Measurements from ENCODE around the gene KRT77. TPM values are rescaled to one million over a fixed set of nuclear protein-coding genes. Genes with fewer than 3 reads are reported as not detected.
"Not testable (repeated sequence)": the region's sequence is repeated elsewhere in the genome, so short reads cannot be mapped to it uniquely, and the experiment has no call there.

The KRT77 gene
- polyA plus RNA-seq, 2 donors = 0.06 TPM; not detected in 1

- WGBS, 2 donors = 94% methylated on average over 26 to 28 of the region's 28 CpGs
- Histone ChIP-seq H3K4me1 (ENCODE audit: control insufficient read depth in 2 of 2, insufficient read depth in 2 of 2, low read length in 1 of 2) (no peaks in the 10 kb centered on the region), H3K36me3 (ENCODE audit: control insufficient read depth in 2 of 2, insufficient read depth in 2 of 2, low read length in 1 of 2) (no peaks in the 10 kb centered on the region), H3K27me3 (ENCODE audit: control insufficient read depth in 1 of 2, insufficient read depth in 2 of 2, low read length in 2 of 2) (no peaks in the 10 kb centered on the region), H3K27ac (ENCODE audit: low read depth in 2 of 2, low read length in 1 of 2) (no peak overlapping the region), H3K4me3 (ENCODE audit: low read depth in 1 of 2, low read length in 2 of 2) (no peak overlapping the region), H3K9me3 (ENCODE audit: control insufficient read depth in 2 of 2, insufficient read depth in 1 of 2, low read depth in 1 of 2, low read length in 1 of 2) (no peaks in the 10 kb centered on the region)
These were observed 28.0 kb downstream of the KRT77 start for GRCh38 chr12:52675301-52675701.

- Histone ChIP-seq H3K4me1 (ENCODE audit: control insufficient read depth in 2 of 2, insufficient read depth in 2 of 2, low read length in 1 of 2) (no peaks in the 10 kb centered on the region), H3K36me3 (ENCODE audit: control insufficient read depth in 2 of 2, insufficient read depth in 2 of 2, low read length in 1 of 2) (no peaks in the 10 kb centered on the region), H3K27ac (ENCODE audit: low read depth in 2 of 2, low read length in 1 of 2) (no peak overlapping the region), H3K27me3 (ENCODE audit: control insufficient read depth in 1 of 2, insufficient read depth in 2 of 2, low read length in 2 of 2) (no peaks in the 10 kb centered on the region), H3K4me3 (ENCODE audit: low read depth in 1 of 2, low read length in 2 of 2) (no peak overlapping the region), H3K9me3 (ENCODE audit: control insufficient read depth in 2 of 2, insufficient read depth in 1 of 2, low read depth in 1 of 2, low read length in 1 of 2) (no peaks in the 10 kb centered on the region)
- 90 to 95% methylated on average over 4 of the region's 4 CpGs for WGBS, 2 donors
These were observed 28.9 kb downstream of the KRT77 start for GRCh38 chr12:52674433-52674775.

DNA sequence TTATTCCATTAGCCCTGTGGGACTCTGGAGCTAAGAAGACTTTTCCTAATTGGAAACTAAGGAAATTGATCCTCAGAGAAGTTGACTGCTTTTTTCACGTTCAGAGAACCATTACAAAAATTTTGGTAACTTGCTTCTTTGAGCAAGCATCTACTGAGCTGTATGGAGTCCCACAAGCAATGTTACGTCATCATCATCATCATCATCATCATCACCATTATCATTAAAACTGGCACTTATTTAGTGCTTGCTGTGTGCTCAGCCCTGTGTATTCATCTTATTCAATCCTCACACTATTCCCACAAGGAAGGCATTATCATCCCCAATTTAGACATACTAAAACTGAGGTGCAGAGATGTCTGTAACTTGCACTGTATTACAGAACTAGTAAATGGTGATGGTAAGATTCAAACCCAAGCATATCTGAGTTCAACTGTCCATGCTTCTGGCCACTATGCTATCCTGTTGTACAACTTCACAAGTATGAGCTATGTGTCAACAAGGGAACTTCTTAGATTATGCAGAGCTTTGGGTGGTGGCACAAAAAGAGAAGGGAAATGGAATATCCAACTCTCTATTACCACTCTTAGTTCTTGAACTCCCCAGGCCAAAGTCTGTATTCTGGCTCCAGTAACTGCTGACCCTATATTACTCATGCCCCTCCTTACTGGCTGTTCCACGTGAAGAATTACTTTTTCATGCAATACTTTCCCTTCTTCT lies 29.5 kb downstream of the KRT77 start:
- H3K9me3 ChIP-seq (ENCODE audit: control insufficient read depth in 2 of 2, insufficient read depth in 1 of 2, low read depth in 1 of 2, low read length in 1 of 2) = no peaks in the 10 kb centered on the region
- H3K4me3 ChIP-seq (ENCODE audit: low read depth in 1 of 2, low read length in 2 of 2) = no peak overlapping the region
- H3K27me3 ChIP-seq (ENCODE audit: control insufficient read depth in 1 of 2, insufficient read depth in 2 of 2, low read length in 2 of 2) = no peaks in the 10 kb centered on the region
- H3K36me3 ChIP-seq (ENCODE audit: control insufficient read depth in 2 of 2, insufficient read depth in 2 of 2, low read length in 1 of 2) = no peaks in the 10 kb centered on the region
- no peak overlapping the region for H3K27ac ChIP-seq (ENCODE audit: low read depth in 2 of 2, low read length in 1 of 2)
- no peaks in the 10 kb centered on the region for H3K4me1 ChIP-seq (ENCODE audit: control insufficient read depth in 2 of 2, insufficient read depth in 2 of 2, low read length in 1 of 2)
- WGBS, 2 donors = 69 to 72% methylated on average over 3 of the region's 3 CpGs

- WGBS, 2 donors = 65 to 69% methylated on average over 5 of the region's 5 CpGs
- no peak overlapping the region for H3K4me3 ChIP-seq (ENCODE audit: low read depth in 1 of 2, low read length in 2 of 2)
- no peak overlapping the region for H3K27ac ChIP-seq (ENCODE audit: low read depth in 2 of 2, low read length in 1 of 2)
- no peaks in the 10 kb centered on the region for H3K9me3 ChIP-seq (ENCODE audit: control insufficient read depth in 2 of 2, insufficient read depth in 1 of 2, low read depth in 1 of 2, low read length in 1 of 2)
- H3K4me1 ChIP-seq (ENCODE audit: control insufficient read depth in 2 of 2, insufficient read depth in 2 of 2, low read length in 1 of 2) = no peaks in the 10 kb centered on the region
- no peaks in the 10 kb centered on the region for H3K27me3 ChIP-seq (ENCODE audit: control insufficient read depth in 1 of 2, insufficient read depth in 2 of 2, low read length in 2 of 2)
- no peaks in the 10 kb centered on the region for H3K36me3 ChIP-seq (ENCODE audit: control insufficient read depth in 2 of 2, insufficient read depth in 2 of 2, low read length in 1 of 2)
These were observed 30.1 kb downstream of the KRT77 start for GRCh38 chr12:52673217-52673616.

GRCh38 chr12:52672321-52672933 lies 30.9 kb downstream of the KRT77 start:
- Histone ChIP-seq H3K9me3 (ENCODE audit: control insufficient read depth in 2 of 2, insufficient read depth in 1 of 2, low read depth in 1 of 2, low read length in 1 of 2) (no peaks in the 10 kb centered on the region), H3K27me3 (ENCODE audit: control insufficient read depth in 1 of 2, insufficient read depth in 2 of 2, low read length in 2 of 2) (no peaks in the 10 kb centered on the region), H3K4me3 (ENCODE audit: low read depth in 1 of 2, low read length in 2 of 2) (no peak overlapping the region), H3K27ac (ENCODE audit: low read depth in 2 of 2, low read length in 1 of 2) (no peak overlapping the region), H3K4me1 (ENCODE audit: control insufficient read depth in 2 of 2, insufficient read depth in 2 of 2, low read length in 1 of 2) (no peaks in the 10 kb centered on the region), H3K36me3 (ENCODE audit: control insufficient read depth in 2 of 2, insufficient read depth in 2 of 2, low read length in 1 of 2) (no peaks in the 10 kb centered on the region)
- 62 to 74% methylated on average over 2 of the region's 2 CpGs for WGBS, 2 donors

- Histone ChIP-seq H3K27ac (ENCODE audit: low read depth in 2 of 2, low read length in 1 of 2) (no peak overlapping the region), H3K36me3 (ENCODE audit: control insufficient read depth in 2 of 2, insufficient read depth in 2 of 2, low read length in 1 of 2) (no peaks in the 10 kb centered on the region), H3K4me3 (ENCODE audit: low read depth in 1 of 2, low read length in 2 of 2) (no peak overlapping the region), H3K4me1 (ENCODE audit: control insufficient read depth in 2 of 2, insufficient read depth in 2 of 2, low read length in 1 of 2) (no peaks in the 10 kb centered on the region), H3K27me3 (ENCODE audit: control insufficient read depth in 1 of 2, insufficient read depth in 2 of 2, low read length in 2 of 2) (no peaks in the 10 kb centered on the region), H3K9me3 (ENCODE audit: control insufficient read depth in 2 of 2, insufficient read depth in 1 of 2, low read depth in 1 of 2, low read length in 1 of 2) (no peaks in the 10 kb centered on the region)
- WGBS, 2 donors = 89 to 90% methylated on average over 3 of the region's 3 CpGs
These were observed 32.4 kb downstream of the KRT77 start for GRCh38 chr12:52670961-52671360.

DNA sequence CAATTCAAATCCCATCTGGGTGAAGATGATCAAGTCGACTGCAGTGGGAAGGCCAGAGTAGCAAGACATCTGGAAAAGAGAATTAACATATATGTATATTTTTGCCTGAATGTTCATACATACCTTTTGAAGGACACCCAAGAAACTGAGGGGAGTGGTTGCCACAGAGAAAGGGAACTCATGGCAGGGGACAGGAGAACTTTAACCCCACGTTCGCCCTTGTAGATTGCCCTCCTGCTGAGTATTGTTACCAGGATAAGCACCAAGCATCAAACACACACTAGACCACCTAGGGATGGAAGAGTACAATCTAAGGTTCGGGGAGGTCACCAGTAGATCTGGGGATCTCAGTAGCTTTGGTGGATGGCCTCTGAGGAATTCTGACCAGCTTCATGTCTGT lies 32.8 kb downstream of the KRT77 start:
- Histone ChIP-seq H3K27ac (ENCODE audit: low read depth in 2 of 2, low read length in 1 of 2) (no peak overlapping the region), H3K4me3 (ENCODE audit: low read depth in 1 of 2, low read length in 2 of 2) (no peak overlapping the region), H3K4me1 (ENCODE audit: control insufficient read depth in 2 of 2, insufficient read depth in 2 of 2, low read length in 1 of 2) (no peaks in the 10 kb centered on the region), H3K9me3 (ENCODE audit: control insufficient read depth in 2 of 2, insufficient read depth in 1 of 2, low read depth in 1 of 2, low read length in 1 of 2) (no peaks in the 10 kb centered on the region), H3K36me3 (ENCODE audit: control insufficient read depth in 2 of 2, insufficient read depth in 2 of 2, low read length in 1 of 2) (no peaks in the 10 kb centered on the region), H3K27me3 (ENCODE audit: control insufficient read depth in 1 of 2, insufficient read depth in 2 of 2, low read length in 2 of 2) (no peaks in the 10 kb centered on the region)
- 88% methylated on average over 4 of the region's 4 CpGs for whole genome bisulfite sequencing, 2 donors

- not testable (repeated sequence) for H3K36me3 ChIP-seq (ENCODE audit: control insufficient read depth in 2 of 2, insufficient read depth in 2 of 2, low read length in 1 of 2); H3K4me1 ChIP-seq (ENCODE audit: control insufficient read depth in 2 of 2, insufficient read depth in 2 of 2, low read length in 1 of 2); H3K4me3 ChIP-seq (ENCODE audit: low read depth in 1 of 2, low read length in 2 of 2); H3K27me3 ChIP-seq (ENCODE audit: control insufficient read depth in 1 of 2, insufficient read depth in 2 of 2, low read length in 2 of 2); H3K27ac ChIP-seq (ENCODE audit: low read depth in 2 of 2, low read length in 1 of 2); H3K9me3 ChIP-seq (ENCODE audit: control insufficient read depth in 2 of 2, insufficient read depth in 1 of 2, low read depth in 1 of 2, low read length in 1 of 2)
- 80 to 85% methylated on average over 3 of the region's 3 CpGs for WGBS, 2 donors
These were observed 33.4 kb downstream of the KRT77 start for GRCh38 chr12:52669941-52670340.

DNA sequence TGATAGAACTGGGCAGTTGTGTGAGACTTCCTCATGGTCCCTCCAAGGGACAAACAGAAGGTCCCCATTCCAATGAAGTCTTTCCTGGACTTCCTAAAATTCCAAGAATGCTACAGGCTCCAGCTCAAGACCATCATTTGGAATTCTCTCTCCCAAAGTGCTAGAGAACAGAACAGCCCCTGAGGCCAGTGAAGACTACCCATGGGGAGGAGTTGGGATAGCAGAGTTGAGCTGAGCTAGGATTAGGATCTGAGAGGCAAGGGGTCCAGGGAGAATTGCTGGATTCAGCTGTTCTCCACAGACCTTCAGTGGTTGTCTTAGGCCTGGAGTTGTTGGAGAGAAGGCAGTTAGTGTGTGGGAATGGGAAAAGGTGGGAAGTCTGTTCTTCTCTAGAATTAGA lies 33.9 kb downstream of the KRT77 start:
- H3K4me3 ChIP-seq (ENCODE audit: low read depth in 1 of 2, low read length in 2 of 2) = no peak overlapping the region
- H3K27ac ChIP-seq (ENCODE audit: low read depth in 2 of 2, low read length in 1 of 2) = no peak overlapping the region
- H3K4me1 ChIP-seq (ENCODE audit: control insufficient read depth in 2 of 2, insufficient read depth in 2 of 2, low read length in 1 of 2) = no peaks in the 10 kb centered on the region
- no peaks in the 10 kb centered on the region for H3K9me3 ChIP-seq (ENCODE audit: control insufficient read depth in 2 of 2, insufficient read depth in 1 of 2, low read depth in 1 of 2, low read length in 1 of 2)
- no peaks in the 10 kb centered on the region for H3K27me3 ChIP-seq (ENCODE audit: control insufficient read depth in 1 of 2, insufficient read depth in 2 of 2, low read length in 2 of 2)
- no peaks in the 10 kb centered on the region for H3K36me3 ChIP-seq (ENCODE audit: control insufficient read depth in 2 of 2, insufficient read depth in 2 of 2, low read length in 1 of 2)

DNA sequence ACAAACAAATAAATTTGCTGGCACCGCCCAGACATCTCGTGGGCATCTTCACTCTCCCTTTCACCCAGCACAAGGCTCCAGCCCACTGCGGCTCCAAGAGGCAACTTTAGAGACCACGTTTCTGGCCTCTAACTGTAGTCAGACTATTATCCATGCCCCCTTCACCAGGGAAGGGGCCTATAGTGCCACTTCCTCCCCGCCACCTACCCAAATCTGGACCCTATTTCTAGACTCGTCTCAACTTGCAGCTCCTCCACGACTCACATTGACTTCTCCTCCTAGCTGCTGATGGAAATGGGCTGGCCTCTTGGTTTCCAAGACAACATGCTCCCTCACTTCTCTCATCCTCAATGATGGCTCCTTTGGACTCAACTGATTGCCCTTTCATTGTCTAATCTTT lies 35.4 kb downstream of the KRT77 start:
- Histone ChIP-seq H3K9me3 (ENCODE audit: control insufficient read depth in 2 of 2, insufficient read depth in 1 of 2, low read depth in 1 of 2, low read length in 1 of 2) (no peaks in the 10 kb centered on the region), H3K36me3 (ENCODE audit: control insufficient read depth in 2 of 2, insufficient read depth in 2 of 2, low read length in 1 of 2) (no peaks in the 10 kb centered on the region), H3K4me1 (ENCODE audit: control insufficient read depth in 2 of 2, insufficient read depth in 2 of 2, low read length in 1 of 2) (no peaks in the 10 kb centered on the region), H3K27me3 (ENCODE audit: control insufficient read depth in 1 of 2, insufficient read depth in 2 of 2, low read length in 2 of 2) (no peaks in the 10 kb centered on the region), H3K4me3 (ENCODE audit: low read depth in 1 of 2, low read length in 2 of 2) (no peak overlapping the region), H3K27ac (ENCODE audit: low read depth in 2 of 2, low read length in 1 of 2) (no peak overlapping the region)
- 74 to 76% methylated on average over 7 of the region's 7 CpGs for WGBS, 2 donors
